ENCODE results near the gene ZNF692.
"Not testable (repeated sequence)": the region's sequence is repeated elsewhere in the genome, so short reads cannot be mapped to it uniquely, and the experiment has no call there.

GRCh38 chr1:248803501-248803900, 55.4 kb downstream of the ZNF692 start:
- not testable (repeated sequence) for TF ChIP-seq CTCF (CRISPR knock-in tag; IDR thresholded peaks at IDR 0.05); KDM1A (CRISPR knock-in tag; IDR thresholded peaks at IDR 0.05); POLR2AphosphoS5 (IDR thresholded peaks at IDR 0.05; ENCODE audit: low read depth, low read length); HNRNPUL1 (IDR thresholded peaks at IDR 0.05; ENCODE audit: low read depth, low read length); TBP (CRISPR knock-in tag; IDR thresholded peaks at IDR 0.05); ZNF138 (CRISPR knock-in tag; IDR thresholded peaks at IDR 0.05; ENCODE audit: low read depth); ZNF143 (CRISPR knock-in tag; IDR thresholded peaks at IDR 0.05); POGK (CRISPR knock-in tag; conservative IDR thresholded peaks at IDR 0.05); PRPF4 (IDR thresholded peaks at IDR 0.05; ENCODE audit: low read depth, low read length, poor library complexity, severe bottlenecking); ADNP (CRISPR knock-in tag; IDR thresholded peaks at IDR 0.05)

All from HepG2 (cell line).